ENCODE measurements around the gene PREX1.

DNA sequence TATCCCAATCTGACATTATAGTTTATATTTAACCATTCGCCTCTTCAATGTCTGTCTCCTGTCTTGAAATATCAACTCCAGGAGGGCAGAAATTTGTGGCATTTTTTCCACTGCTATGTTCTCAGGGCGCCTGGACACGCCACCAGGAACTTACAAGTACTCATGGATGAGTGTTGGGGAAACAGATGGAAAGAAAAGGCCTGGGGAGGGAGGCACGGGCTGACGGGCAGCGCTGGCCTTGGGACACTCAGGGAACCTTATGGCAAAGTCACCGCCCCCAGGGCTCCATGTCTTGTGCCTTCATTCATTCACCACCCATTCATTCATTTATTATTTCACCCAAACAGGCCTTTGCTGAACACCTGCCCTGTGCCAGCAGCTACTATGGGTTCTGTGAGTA, 222.9 kb downstream of the PREX1 start:
- TF ChIP-seq, protein P1, sequence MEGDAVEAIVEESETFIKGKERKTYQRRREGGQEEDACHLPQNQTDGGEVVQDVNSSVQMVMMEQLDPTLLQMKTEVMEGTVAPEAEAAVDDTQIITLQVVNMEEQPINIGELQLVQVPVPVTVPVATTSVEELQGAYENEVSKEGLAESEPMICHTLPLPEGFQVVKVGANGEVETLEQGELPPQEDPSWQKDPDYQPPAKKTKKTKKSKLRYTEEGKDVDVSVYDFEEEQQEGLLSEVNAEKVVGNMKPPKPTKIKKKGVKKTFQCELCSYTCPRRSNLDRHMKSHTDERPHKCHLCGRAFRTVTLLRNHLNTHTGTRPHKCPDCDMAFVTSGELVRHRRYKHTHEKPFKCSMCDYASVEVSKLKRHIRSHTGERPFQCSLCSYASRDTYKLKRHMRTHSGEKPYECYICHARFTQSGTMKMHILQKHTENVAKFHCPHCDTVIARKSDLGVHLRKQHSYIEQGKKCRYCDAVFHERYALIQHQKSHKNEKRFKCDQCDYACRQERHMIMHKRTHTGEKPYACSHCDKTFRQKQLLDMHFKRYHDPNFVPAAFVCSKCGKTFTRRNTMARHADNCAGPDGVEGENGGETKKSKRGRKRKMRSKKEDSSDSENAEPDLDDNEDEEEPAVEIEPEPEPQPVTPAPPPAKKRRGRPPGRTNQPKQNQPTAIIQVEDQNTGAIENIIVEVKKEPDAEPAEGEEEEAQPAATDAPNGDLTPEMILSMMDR (IDR thresholded peaks at IDR 0.05; ENCODE audit: insufficient read depth, low read length): no peak
- no peak for TF ChIP-seq POLR2AphosphoS5 (IDR thresholded peaks at IDR 0.05; ENCODE audit: low read depth)

Measured in HL-60 (cell line).